WI38 (cell line): ENCODE data around the gene PRRX2.

Experiments used
- H3K4me3 ChIP-seq: 2 replicates; pipeline ENCODE4 v1.5.1; 2011; ENCODE audit warnings: low read depth, mild to moderate bottlenecking, control low read depth, low read length
- TF ChIP-seq, protein P1 (sequence below): IDR thresholded peaks from 2 replicates; pipeline ENCODE4 v1.5.1; 2012; ENCODE audit warnings: low read depth, mild to moderate bottlenecking, control low read depth, low read length

Gene PRRX2

DNA sequence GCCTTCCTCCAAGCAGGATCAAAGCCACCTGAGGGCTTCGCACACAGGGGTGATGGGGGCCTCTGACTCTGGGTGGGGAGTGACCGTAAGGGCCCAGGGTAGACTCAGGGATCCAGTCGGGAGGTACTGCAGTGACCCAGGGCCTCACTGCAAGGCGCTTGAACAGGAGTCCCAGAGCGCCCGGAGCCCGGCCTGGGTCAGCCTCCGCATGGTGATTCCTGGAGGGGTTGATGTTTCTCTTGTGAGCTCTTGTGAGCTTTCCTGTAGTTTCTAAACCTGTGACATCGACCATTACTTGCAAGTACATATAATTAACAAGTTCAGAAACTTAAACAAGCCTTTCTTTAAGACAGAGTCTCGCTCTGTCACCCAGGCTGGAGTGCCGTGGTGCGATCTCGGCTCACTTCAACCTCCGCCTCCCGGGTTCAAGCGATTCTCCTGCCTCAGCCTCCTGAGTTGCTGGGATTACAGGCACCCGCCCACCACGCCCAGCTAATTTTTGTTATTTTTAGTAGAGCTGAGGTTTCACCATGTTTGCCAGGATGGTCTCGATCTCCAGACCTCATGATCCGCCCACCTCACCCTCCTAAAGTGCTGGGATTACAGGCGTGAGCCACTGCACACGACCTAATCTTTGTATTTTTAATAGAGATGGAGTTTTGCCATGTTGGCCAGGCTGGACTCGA lies 67.6 kb downstream of the PRRX2 start:
- TF ChIP-seq, protein P1, sequence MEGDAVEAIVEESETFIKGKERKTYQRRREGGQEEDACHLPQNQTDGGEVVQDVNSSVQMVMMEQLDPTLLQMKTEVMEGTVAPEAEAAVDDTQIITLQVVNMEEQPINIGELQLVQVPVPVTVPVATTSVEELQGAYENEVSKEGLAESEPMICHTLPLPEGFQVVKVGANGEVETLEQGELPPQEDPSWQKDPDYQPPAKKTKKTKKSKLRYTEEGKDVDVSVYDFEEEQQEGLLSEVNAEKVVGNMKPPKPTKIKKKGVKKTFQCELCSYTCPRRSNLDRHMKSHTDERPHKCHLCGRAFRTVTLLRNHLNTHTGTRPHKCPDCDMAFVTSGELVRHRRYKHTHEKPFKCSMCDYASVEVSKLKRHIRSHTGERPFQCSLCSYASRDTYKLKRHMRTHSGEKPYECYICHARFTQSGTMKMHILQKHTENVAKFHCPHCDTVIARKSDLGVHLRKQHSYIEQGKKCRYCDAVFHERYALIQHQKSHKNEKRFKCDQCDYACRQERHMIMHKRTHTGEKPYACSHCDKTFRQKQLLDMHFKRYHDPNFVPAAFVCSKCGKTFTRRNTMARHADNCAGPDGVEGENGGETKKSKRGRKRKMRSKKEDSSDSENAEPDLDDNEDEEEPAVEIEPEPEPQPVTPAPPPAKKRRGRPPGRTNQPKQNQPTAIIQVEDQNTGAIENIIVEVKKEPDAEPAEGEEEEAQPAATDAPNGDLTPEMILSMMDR: no peak
- H3K4me3 ChIP-seq: no peak overlapping the region

DNA sequence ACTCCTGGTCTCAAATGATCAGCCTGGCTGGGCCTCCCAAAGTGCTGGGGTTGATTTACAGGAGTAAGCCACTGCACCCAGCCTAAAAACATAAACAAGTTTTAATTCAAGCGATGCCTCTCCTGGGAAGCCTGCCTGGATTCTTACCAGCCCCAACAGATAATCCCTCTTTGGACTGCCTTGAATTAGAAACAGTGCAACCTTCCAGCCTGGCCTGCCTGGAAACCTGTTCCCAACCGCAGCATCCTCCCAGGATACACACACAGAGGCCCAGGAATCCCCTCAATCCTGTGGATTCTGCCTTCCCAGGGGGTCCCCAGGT lies 68.1 kb downstream of the PRRX2 start:
- TF ChIP-seq, protein P1: no peak
- no peak overlapping the region for H3K4me3 ChIP-seq

DNA sequence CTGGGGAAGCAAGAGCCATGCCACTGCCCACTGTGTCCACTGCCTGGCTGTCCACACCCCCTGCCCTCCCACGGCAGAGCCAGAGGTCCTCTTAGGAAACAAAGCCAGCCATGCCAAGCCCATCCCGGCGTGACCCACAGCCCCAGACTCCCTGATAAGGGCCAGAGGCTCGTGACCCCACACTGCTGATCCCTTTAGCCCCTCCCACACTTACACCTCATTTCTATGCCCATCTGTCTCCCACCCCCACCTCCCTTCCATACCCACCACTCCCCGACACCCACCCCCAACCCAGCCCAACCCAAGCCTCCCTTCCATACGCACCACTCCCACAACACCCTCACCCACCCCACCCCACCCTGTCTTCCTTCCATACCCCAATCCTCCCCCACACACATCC lies 70.1 kb downstream of the PRRX2 start:
- no peak overlapping the region for H3K4me3 ChIP-seq
- TF ChIP-seq, protein P1: no peak

DNA sequence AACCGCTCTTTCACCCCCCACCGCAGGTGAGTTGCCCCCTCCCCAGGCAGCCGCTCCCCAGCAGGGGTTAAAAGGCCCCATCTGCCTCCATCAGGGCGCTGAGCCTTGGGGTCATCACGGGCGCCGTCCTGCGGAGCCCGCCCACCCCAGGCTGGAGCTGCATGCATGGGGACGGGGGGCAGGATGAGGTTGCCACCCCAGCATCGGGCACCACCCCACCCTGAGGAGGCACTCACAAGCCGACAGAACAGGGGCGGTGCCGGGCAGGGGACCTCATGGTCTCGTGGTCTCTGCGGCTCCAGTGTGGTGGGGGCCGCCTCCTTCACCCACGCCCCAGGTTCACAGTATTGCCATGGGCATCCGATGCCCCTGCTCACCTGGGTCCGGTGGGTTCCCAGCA lies 70.9 kb downstream of the PRRX2 start:
- TF ChIP-seq, protein P1: no peak
- no peak overlapping the region for H3K4me3 ChIP-seq

DNA sequence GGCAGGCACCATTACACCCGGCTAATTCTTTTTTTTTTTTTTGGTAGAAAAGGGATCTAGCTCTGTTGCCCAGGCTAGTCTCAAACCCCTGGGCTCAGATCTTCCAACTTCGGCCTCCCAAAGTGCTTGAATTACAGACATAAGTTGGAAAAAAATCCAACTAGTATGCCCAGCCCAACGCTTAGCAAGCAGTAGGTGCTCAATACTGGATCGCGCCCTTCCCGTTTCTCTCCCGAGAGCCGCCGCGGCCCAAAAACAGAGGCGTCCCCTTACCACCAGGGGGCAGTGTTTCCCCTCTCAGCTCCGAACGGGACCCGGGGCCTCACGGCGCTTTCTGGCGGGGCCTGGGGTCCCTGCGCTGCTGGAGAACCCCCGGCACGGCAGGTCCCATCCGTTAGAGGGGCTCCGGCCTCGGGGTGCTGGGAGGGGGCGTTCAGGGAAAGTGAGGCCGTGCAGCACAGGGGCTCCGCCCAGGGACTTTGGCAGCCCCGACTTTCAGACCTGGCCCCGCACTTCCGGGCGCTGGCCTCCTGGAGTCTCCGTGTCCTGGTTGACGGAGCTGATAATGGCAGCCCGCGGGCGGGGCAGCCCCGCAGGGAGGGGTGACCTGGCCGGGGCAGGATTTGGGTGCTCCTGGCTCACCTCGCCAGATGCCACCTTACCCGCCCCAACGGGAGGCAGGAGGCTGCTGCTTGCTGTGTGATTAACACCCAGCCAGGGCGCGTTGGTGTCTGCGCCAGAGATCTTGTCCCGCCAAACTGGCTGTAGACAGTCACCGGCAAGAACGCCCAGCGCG lies 72.2 kb downstream of the PRRX2 start:
- TF ChIP-seq, protein P1: peak; percentile 87
- peak overlapping the region; percentile 49 for H3K4me3 ChIP-seq

DNA sequence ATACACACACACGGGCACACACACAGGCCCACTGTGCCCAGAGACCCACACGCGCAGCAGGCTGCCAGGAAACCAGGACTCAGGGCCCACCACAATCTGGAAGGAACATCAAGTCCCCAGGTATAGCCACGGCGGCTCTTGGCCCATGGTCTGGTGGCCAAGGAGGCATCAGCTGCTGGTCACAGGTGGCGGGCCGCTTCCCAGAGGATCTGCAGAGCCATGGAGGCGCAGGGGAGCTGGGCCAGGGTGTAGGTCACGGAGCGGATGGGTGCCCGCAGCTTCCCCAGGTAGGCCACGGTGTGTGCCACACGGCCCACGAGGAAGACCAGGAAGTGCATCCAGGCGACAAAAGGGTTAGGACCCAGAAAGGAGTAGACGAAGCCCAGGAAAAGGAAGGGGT lies 74.0 kb downstream of the PRRX2 start:
- TF ChIP-seq, protein P1: no peak

DNA sequence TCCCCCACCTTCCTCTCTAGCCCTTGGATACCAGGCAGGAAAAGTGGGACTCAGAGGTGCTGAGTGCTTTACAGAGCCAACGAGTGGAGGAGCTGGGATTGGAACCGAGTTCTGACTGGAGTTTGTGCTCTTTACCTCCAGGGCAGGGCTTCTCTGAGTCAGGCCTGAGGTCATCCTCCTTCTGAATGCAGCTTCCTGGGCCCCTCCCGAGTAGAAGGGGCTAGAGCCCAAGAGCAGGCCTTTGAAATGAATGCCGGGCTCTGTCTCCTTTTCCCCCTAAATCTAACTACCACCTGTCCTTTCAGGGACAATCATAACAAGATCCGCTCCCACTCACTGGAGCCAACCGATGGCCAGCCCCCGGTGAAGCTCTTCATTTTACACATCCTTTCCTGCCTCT lies 74.7 kb downstream of the PRRX2 start:
- TF ChIP-seq, protein P1: no peak

More for the DNA sequence above, 74.0 kb downstream of the PRRX2 start:
- no peak overlapping the region for H3K4me3 ChIP-seq

More for the DNA sequence above, 74.7 kb downstream of the PRRX2 start:
- H3K4me3 ChIP-seq: no peak overlapping the region
